CD4-positive, alpha-beta T cell treated with Interferon gamma for 1 hour (primary cell): ENCODE data around the gene CCT8L2.
"Not testable (repeated sequence)": the region's sequence is repeated elsewhere in the genome, so short reads cannot be mapped to it uniquely, and the experiment has no call there.

Experiments
- DNase-seq: peaks from one replicate; pipeline ENCODE4 v3.0.0-alpha.2; 2020

Gene CCT8L2

DNA sequence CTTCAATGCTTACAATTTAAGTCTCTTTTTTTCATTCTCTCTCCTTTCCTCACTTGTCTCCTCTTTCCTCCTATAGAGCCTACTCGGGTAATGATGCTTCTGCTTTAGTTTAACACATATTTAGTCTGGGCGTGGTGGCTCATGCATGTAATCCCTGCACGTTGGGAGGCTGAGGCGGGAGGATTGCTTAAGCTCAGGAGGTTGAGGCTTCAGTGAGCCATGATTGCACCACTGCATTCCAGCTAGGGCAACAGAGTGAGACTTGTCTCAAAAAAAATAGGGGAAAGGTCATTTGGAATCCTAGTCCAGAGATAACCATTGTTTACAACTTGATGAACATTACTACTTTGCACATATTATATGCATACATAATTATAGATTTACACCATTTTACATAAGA, 1.4 kb upstream of the CCT8L2 start:
- no peak for DNase-seq

DNA sequence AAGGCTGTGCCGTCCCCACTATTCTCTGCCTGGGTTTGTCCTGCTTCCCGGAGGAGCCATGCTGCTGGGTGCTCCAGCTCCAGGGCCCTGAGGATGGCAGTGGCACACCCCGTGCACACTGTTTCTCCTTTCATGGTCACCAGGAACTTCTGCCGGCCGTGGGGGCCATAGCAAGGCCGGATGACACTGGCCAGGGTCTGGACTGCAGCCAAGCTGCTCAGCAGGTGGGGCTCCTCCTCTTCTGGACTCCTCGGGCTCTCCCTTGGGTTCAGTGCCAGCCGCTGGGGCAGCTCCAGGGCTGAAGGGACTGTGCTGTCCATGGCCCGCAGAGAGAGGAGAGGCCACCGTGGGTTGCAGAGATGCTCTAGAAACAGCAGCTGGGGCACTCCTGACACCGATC, 379 bp downstream of the CCT8L2 start:
- not testable (repeated sequence) for DNase-seq

DNA sequence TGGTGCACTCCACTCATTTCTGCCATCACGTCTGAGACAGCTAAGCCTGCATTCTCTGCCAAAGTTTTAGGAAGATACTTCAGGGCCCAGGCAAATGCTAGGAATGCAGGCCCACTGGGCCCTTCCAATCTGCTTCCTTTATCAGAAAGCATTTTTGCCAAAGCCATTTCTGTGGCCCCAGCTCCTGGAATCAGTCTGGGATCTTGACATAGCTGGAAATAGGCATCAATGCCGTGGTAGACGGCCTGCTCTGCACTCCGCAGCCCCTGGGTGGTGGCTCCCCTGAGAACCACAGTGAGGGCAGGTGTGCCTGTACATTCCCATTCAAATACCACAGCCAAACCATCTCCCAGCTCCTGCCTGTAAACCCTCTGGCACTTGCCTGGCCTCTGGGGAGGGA, 1.5 kb downstream of the CCT8L2 start:
- DNase-seq = not testable (repeated sequence)

DNA sequence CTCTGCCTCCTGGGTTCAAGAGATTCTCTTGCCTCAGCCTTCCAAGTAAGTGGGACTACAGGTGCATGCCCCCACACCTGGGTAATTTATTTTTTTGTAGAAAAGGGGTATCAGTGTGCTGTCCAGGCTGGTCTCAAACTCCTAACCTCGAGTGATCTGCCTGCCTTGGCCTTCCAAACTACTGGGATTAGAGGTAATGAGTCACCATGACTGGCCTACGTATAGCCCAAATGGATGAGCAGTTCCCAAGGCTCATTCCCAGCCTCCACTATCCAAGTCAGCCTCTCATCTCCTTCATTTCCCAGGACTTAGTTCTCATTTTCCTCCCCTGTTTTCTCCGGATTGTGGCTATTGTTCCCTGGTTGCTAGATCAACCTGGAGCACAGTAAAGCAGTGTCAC, 5.6 kb downstream of the CCT8L2 start:
- no peak for DNase-seq

DNA sequence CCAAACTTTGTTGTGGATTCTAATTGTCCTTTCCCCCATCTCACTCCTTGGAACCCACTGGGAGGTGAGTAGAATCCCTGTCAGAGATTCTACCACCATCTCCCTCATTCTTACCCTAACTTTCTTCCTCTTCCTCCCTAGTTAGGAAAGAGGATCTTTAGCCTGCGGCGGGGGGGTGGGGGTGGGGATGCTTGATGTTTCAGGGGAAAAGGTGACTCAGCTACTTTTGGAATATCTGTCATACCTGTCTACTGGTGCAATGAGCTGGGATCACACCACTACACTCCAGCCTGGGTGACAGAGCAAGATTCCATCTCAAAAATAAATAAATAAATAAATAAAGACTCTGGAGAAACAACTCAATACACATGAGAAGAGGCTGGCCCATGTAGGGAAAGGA, 6.4 kb downstream of the CCT8L2 start:
- no peak for DNase-seq

DNA sequence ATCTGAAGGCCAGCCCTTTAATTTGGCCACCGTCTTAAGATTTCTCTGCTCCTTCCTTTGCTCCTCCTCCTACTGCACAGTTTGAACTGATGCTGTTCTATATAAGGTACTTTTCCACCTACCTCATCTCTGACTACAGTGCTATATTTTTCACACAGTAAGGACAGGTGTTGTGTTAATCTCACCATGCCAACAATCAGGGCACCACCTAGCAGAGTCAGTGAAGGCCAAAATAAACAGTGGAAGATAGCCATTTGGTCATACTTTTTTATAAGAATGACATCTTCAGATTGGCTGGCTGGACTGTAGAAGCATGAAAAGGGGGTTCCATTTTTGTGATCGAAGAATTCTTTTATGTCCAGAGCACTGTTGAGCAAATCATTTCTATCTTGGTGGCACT, 11.7 kb downstream of the CCT8L2 start:
- DNase-seq = not testable (repeated sequence)

DNA sequence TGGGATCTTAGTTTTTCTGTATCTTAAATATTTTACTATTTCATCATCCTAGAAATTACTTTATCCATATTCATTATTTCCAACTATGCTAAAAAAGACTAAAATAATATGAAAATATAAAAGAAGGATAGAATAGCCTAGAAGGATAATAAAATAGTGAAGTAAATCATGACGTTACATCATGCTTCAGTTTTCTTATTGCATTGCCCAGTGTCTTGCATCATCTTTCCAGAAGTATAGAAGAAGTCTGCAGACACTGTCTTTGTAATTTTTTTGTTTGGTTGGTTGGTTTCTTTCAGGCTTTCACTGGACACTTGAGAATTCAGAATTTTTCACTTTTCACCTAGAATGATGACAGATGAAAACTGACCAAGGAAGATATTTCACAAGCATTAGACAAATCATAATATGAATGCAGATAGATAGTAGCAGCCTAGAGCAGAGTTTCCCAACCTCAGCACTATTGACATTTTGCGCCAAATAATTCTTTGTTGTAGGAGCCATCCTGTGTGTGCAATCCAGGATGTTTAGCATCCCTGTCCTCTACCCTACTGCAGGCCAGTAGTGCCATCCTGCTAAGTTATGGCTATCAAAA, 23.3 kb downstream of the CCT8L2 start:
- not testable (repeated sequence) for DNase-seq

DNA sequence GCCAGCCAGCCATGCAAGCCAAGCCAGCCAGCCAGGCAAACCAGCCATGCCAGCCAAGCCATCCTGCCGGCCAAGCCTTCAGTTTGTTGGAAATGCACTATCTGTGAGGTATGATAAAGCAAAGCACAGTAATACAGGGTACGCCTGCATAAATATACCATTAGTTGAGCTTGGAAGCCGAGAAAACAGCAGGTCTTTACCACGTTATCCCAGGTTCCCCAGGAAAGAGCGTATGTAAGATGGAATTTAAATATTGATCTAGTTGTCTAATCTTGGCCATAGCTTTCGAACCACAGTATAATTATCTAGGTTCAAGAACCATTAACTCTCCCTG, 24.2 kb downstream of the CCT8L2 start:
- no peak for DNase-seq

DNA sequence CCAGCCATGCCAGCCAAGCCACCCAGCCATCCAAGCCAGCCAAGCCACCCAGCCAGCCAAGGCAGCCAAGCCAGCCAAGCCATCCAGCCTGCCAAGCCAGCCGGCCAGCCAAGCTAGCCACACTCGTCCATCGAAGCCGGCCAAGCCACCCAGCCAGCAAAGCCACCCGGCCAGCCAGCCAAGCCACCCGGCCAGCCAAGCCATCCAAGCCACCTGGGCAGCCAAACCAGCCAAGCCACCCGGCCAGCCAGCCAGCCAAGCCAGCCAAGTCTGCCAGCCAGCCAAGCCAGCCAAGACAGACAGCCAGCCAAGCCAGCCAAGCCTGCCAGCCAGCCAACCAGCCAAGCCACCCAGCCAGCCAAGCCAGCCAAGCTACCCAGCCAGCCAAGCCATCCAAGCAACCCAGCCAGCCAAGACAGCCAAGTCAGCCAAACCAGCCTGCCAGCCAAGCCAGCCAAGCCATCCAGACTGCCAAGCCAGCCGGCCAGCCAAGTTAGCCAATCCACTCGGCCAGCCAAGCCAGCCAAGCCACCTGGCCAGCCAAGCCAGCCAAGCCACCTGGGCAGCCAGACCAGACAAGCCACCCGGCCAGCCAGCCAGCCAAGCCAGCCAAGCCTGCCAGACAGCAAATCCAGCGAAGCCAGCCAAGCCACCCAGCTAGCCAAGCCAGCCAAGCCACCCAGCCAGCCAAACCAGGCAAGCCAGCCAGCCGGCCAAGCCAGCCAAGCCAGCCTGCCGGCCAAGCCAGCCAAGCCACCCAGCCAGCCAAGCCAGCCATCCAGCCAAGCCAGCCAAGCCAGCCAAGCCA, 24.8 kb downstream of the CCT8L2 start:
- DNase-seq = not testable (repeated sequence)

DNA sequence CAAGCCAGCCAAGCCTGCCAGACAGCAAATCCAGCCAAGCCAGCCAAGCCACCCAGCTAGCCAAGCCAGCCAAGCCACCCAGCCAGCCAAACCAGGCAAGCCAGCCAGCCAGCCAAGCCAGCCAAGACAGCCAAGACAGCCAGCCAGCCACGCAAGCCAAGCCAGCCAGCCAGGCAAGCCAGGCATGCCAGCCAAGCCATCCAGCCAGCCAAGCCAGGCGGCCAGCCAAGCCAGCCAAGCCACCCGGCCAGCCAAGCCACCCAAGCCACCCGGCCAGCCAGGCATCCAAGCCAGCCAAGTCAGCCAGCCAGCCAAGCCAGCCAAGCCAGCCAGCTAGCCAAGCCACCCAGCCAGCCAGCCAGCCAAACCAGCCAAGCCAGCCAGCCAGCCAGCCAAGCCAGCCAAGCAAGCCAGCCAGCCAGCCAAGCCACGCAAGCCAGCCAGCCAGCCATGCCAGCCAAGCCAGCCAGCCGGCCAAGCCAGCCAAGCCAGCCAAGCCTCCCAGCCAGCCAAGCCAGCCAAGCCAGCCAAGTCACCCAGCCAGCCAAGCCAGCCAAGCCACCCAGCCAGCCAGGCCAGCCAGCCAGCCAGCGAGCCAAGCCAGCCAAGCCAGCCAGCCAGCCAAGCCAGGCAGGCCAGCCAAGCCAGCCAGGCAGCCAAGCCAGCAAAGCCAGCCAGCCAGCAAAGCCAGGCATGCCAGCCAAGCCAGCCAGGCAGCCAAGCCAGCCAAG, 26.0 kb downstream of the CCT8L2 start:
- not testable (repeated sequence) for DNase-seq

DNA sequence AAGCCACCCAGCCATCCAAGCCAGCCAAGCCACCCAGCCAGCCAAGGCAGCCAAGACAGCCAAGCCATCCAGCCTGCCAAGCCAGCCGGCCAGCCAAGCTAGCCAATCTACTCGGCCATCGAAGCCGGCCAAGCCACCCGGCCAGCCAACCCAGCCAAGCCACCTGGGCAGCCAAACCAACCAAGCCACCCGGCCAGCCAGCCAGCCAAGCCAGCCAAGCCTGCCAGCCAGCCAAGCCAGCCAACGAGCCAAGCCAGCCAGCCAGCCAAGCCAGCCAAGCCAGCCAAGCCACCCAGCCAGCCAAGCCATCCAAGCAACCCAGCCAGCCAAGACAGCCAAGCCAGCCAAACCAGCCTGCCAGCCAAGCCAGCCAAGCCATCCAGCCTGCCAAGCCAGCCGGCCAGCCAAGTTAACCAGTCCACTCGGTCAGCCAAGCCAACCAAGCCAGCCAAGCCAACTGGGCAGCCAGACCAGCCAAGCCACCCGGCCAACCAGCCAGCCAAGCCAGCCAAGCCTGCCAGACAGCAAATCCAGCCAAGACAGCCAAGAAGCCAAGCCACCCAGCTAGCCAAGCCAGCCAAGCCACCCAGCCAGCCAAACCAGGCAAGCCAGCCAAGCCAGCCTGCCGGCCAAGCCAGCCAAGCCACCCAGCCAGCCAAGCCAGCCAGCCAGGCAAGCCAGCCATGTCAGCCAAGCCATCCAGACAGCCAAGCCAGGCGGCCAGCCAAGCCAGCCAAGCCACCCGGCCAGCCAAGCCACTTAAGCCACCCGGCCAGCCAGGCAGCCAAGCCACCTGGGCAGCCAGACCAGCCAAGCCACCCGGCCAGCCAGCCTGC, 26.8 kb downstream of the CCT8L2 start:
- not testable (repeated sequence) for DNase-seq

DNA sequence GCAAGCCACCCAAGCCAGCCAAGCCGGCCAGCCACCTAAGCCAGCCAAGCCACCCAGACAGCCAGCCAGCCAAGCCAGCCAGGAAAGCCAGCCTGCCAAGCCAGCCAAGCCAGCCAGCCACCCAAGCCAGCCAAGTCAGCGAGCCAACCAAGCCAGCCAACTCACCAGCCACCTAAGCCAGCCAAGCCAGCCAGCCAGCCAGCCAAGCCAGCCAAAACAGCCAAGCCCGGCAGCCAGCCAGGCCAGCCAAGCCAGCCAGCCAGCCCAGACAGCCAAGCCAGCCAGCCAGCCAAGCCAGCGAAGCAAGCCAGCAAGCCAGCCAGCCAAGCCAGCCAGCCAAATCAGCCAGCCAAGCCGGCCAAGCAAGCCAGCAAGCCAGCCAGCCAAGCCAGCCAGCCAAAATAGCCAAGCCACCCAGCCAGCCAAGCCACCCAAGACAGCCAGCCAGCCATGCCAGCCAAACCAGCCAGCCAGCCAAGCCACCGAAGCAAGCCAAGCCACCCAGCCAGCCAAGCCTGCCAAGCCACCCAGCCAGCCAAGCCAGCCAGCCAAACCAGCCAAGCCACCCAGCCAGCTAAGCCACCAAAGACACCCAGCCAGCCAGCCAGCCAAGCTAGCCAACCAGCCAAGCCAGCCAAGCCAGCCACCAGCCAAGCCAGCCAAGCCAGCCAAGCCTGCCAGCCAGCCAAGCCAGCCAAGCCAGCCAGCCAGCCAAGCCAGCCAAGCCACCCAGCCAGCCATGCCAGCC, 27.6 kb downstream of the CCT8L2 start:
- DNase-seq = not testable (repeated sequence)

DNA sequence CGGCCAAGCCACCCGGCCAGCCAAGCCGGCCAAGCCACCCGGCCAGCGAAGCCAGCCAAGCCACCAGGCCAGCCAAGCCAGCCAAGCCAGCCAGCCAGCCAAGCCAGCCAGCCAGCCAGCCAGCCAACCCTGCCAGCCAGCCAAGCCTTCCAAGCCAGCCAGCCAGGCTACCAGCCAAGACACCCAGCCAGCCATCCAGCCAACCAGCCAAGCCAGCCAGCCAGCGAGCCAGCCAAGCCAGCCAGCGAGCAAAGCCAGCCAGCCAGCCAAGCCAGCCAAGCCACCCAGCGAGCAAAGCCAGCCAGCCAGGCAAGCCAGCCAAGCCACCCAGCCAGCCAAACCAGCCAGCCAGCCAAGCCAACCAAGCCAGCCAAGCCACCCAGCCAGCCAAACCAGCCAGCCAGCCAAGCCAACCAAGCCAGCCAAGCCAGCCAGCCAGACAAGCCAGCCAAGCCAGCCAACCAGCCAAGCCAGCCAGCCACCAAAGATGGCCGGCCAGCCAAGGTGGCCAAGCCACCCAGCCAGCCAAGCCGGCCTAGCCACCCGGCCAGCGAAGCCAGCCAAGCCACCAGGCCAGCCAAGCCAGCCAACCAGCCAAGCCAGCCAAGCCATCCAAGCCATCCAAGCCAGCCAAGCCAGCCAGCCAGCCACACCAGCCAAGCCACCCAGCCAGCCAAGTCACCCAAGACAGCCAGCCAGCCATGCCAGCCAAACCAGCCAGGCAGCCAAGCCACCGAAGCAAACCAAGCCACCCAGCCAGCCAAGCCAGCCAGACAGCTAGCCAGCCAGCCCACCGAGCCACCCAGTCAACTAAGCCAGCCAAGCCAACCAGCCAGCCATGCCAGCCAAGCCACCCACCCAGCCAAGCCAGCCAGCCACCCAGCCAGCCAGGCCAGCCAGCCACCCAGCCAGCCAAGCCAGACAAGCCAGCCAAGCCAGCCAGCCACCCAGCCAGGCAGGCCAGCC, 28.8 kb downstream of the CCT8L2 start:
- DNase-seq = no peak

DNA sequence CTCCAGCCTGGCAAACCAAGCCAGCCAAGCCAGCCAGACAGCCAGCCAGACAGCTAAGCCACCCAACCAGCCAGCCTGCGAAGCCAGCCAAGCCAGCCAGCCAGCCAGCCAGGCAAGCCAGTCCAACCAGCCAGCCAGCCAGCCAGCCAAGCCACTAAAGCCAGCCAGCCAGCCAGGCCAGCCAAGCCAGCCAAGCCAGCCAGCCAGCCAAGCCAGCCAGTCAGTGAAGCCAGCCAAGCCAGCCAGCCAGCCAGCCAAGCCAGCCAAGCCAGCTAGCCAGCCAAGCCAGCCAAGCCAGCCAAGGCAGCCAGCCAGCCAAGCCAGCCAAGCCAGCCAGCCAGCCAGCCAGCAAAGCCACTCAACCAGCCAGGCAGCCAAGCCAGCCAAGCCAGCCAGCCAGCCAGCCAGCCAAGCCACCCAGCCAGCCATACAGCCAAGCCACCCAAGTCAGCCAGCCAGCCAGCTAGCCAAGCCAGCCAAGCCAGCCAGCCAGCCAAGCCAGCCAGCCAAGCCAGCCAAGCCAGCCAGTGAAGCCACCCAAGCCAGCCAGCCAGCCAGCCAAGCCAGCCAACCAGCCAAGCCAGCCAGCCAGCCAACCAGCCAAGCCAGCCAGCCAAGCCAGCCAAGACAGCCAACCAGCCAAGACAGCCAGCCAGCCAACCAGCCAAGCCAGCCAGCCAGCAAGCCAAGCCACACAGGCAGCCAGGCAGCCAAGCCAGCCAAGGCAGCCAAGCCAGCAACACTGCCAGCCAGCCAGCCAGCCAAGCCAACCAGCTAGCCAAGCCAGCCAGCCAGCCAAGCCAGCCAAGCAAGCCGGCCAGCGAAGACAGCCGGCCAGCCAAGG, 29.7 kb downstream of the CCT8L2 start:
- no peak for DNase-seq

DNA sequence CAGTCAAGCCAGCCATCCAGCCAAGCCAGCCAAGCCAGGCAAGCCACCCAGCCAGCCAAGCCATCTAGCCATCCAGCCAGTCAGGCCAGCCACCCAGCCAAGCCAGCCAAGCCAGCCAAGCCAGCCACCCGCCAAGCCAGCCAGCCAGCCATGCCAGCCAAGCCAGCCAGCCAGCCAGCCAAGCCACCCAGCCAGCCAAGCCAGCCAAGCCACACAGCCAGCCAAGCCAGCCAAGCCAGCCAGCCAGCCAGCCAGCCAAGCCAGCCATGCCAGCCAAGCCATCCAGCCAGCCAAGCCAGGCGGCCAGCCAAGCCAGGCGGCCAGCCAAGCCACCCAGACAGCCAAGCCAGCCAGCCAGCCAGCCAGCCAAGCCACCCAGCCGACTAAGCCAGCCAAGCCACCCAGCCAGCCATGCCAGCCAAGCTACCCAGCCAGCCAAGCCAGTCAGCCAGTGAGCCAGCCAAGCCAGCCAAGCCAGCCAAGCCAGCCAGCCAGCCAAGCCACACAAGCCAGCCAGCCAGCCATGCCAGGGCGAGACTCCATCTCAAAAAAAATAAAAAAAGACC, 31.4 kb downstream of the CCT8L2 start:
- not testable (repeated sequence) for DNase-seq

DNA sequence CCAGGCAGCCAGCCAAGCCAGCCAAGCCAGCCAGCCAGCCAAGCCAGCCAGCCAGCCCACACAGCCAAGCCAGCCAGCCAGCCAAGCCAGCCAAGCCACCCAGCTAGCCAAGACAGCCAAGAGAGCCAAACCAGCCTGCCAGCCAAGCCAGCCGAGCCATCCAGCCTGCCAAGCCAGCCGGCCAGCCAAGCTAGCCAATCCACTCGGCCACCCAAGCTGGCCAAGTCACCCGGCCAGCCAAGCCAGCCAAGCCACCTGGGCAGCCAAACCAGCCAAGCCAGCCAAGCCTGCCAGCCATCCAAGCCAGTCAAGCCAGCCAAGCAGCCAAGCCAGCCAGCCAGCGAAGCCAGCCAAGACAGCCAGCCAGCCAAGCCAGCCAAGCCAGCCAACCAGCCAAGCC, 32.0 kb downstream of the CCT8L2 start:
- DNase-seq = not testable (repeated sequence)

DNA sequence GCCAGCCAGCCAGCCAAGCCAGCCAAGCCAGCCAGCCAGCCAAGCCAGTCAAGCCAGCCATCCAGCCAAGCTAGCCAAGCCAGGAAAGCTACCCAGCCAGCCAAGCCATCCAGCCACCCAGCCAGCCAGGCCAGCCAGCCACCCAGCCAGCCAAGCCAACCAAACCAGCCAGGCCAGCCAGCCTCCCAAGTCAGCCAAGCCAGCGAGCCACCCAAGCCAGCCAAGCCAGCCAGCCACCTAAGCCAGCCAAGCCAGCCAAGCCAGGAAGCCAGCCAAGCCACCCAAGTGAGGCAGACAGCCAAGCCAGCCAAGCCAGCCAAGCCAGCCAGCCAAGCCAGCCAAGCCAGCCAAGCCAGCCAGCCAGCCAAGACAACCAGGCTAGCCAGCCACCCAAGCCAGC, 32.6 kb downstream of the CCT8L2 start:
- DNase-seq = not testable (repeated sequence)

DNA sequence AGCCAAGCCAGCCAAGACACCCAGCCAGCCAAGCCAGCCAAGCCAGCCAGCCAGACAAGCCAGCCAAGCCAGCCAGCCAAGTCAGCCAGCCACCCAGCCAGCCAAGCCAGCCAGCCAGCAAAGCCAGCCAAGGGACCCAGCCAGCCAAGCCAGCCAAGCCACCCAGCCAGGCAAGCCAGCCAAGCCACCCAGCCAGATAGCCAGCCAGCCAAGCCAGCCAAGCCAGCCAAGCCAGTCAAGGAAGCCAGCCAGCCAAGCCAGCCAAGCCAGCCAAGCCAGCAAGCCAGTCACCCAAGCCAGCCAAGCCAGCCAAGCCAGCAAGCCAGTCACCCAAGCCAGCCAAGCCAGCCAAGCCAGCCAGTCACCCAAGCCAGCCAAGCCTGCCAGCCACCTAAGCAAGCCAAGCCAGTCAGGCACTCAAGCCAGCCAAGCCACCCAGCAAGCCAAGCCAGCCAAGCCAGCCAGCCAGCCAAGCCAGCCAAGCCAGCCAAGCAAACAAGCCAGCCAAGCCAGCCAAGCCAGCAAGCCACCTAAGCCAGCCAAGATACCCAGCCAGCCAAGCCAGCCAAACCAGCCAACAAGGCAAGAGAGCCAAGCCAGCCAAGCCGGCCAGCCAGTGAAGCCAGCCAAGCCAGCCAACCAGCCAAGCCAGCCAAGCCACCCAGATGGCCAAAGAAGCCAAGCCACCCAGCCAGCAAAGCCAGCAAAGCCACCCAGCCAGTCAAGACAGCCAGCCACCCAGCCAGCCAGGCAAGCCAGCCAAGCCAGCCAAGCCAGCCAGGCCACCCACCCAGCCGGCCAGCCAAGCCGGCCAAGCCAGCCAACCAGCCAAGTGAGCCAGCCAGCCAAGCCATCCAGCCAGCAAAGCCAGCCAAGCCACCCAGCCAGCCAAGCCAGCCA, 33.3 kb downstream of the CCT8L2 start:
- DNase-seq = no peak
